Cardiac fibroblast (primary cell): ENCODE results near the gene CDKN1C.

Experiments
- DNase-seq, 2 donors: peaks; one replicate each; pipeline versions ENCODE4 v3.0.0 to v3.0.0-alpha.2; 2010; ENCODE audit warnings: low read depth in 2 of 2
- H3K4me3 ChIP-seq, 2 donors: replicated peaks in 1 of 2; 1 replicate in 1 of 2; 2 replicates in 1 of 2; pipeline ENCODE4 v1.5.1; 2011; ENCODE audit warnings: low read depth in 2 of 2, low read length in 2 of 2, mild to moderate bottlenecking in 2 of 2, moderate library complexity in 1 of 2
- TF ChIP-seq, protein P1 (sequence below): IDR thresholded peaks from one replicate; pipeline ENCODE4 v1.5.1; 2011; ENCODE audit warnings: low read depth, mild to moderate bottlenecking, low read length, inconsistent platforms

CDKN1C gene

DNA sequence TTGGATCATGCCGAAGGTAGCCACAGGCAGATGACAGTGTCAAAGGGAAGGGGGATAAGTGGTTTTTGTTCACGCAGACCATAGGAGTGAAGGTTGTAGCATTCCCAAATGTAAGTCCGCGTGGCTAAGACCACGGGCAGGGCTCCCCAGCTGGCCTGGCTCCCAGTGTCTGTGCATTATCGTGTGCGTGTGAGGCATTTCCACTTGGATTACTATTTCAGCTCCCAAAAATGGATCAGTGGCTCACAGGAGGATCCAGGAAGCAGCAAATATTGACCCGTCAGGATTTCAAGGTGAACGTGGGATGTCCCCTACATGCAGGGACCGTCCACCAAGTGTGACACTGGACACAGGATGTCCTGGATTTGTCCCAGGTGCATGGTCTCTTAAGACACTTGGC is 10.6 kb downstream of the CDKN1C start:
- DNase-seq = no peak
- TF ChIP-seq, protein P1, sequence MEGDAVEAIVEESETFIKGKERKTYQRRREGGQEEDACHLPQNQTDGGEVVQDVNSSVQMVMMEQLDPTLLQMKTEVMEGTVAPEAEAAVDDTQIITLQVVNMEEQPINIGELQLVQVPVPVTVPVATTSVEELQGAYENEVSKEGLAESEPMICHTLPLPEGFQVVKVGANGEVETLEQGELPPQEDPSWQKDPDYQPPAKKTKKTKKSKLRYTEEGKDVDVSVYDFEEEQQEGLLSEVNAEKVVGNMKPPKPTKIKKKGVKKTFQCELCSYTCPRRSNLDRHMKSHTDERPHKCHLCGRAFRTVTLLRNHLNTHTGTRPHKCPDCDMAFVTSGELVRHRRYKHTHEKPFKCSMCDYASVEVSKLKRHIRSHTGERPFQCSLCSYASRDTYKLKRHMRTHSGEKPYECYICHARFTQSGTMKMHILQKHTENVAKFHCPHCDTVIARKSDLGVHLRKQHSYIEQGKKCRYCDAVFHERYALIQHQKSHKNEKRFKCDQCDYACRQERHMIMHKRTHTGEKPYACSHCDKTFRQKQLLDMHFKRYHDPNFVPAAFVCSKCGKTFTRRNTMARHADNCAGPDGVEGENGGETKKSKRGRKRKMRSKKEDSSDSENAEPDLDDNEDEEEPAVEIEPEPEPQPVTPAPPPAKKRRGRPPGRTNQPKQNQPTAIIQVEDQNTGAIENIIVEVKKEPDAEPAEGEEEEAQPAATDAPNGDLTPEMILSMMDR = no peak
- no peak overlapping the region for H3K4me3 ChIP-seq

DNA sequence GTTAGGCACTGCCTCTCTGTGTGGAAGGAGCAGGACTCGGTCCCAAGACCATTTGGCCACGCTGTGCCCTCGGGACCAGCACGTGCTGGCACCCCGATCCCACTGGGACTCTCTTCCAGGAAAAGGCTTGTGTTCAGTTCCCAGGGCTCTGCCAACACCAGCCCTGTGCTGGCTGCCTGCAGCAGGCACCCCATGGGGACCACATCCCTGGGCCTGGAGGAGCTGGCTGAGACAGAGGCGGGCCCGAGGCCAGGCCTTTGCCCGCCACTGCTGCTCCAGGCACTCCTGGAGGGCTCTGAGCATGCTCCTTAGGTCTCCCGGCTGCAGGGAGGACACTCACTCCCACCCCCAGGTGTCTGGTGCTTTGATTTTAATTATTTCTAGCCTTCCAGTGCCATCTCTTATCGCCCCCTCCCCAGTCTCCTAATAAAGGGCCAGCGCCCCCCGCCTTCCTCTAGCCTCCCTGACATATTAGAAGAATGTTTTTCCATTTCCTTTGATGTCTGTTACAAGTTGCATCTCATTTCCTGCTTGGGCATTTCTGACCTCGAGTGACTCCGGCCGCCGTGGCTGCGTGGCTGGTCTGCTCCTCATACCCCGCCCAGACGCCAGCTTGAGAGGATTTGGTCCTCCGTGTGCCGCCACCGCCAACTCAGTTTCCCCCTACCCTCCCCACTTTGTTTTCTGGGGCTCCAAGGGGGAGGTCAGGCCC is 14.4 kb downstream of the CDKN1C start:
- DNase-seq = no peak
- TF ChIP-seq, protein P1 = no peak
- H3K4me3 ChIP-seq = no peak overlapping the region

DNA sequence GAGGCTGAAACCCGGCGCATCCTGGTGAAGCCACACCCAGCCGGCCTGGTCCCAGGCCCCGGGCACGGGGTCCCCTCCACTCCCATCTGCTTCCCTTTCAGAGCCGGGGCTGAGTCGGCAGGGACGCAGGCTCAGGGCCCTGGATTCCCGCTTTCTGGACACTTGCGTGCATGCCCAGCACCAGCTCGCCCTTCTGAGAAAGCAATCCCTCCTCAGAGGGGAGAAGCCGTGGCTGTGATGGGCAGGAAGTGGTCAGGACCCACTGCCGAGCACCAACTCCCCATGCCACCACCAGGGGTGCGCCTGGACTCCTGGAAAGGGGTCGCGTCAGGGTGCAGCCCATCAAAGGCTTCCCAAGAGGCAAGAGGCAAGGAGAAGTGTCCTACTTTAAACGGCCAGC is 15.1 kb downstream of the CDKN1C start:
- DNase-seq = no peak
- TF ChIP-seq, protein P1 = no peak
- no peak overlapping the region for H3K4me3 ChIP-seq

DNA sequence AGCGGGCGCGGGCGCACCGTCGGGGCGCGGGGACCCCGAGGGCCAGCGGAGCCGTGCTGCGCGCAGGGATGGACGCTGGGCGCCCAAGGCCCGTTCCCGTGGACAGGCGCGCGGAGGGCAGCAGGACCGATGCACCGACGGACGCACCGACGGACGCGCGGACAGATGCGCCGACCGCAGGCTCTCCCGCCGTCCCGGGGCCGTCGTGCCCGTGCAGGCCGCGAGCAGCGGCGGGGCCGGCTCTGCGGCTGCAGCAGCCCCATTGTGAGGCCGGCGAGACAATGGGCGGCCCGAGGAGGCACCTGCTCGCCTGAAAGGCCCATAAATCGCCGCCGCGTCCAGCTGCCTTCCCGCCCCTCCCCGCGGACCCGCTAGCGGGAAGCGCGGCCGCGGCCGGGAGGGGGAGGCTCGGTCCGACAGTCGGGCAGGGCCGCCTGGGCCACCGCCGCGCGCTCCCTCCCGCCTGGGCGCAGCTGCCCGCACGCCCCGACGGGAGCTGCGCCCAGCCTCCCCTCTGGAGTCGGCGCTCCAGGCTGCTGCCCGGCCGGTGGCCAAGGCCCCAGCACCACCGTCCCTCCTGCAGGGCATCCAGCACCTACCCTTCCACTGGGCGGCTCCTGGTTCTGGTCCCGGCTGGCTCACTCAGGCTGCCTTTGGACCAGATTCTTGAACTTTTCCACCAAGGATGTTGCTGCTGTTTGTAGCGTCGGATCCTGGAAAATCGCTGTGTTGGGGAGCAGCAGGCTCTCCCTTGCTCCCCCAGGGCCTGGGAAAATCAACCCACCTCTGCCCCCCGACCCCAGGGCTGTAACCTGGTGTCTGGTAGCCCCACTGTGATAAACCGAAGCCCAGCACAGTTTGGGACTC is 15.8 kb downstream of the CDKN1C start:
- DNase-seq = no peak
- H3K4me3 ChIP-seq = no peak overlapping the region
- TF ChIP-seq, protein P1 = no peak

DNA sequence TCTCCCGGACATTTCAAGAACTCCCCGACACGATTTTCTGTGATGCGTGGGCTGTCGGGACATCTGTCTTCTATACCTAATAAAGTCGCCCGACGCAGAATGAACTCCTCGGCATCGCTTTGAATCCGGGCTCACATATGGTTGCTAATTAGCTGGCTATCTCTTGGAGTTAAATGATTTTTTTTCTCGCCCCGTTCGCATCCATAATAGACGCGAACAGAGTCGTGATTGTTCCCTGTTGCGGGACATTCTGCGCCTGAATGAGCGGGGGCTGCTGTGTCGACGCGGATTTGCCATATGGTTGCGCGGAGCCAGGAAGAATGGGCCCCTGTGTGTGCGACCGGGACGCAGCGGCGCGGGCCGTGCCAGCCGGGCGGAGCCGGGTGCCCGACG is 16.4 kb downstream of the CDKN1C start:
- H3K4me3 ChIP-seq = no peak overlapping the region
- no peak for DNase-seq
- TF ChIP-seq, protein P1 = no peak

DNA sequence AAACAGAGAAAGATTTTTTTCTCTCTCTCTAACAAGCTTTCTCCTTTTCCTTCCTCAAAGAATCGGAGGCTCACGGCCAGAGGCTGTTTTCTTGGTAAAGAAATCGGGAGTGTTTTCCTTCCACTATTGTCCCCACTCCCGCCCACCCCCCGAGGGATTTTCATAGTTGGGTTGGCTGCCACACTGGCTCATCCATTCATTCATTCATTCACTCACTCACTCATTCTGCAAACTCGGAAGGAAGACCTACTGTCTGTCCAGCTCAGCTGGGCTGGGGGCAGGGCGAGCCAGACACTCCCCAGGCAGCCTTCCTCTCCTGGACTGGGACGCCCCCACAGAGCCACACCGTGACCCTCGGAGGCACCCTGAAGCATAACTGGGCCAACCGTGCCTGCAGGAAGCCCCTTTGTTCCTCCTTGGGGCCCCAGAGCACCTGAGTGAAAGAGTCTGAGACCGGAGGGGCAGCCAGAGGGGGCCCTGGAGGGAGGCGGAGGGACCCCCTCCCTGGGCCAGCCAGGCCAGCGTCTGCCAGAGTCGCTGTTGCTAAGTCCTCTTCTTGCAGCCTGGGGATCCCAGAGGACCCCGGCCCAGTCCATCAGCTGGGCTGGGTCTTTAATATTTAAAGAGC is 17.0 kb downstream of the CDKN1C start:
- no peak overlapping the region for H3K4me3 ChIP-seq
- TF ChIP-seq, protein P1 = no peak
- no peak for DNase-seq
